GM21423 (cell line): Measurements from ENCODE around the gene ADAMTS6.
"Not testable (repeated sequence)": the region's sequence is repeated elsewhere in the genome, so short reads cannot be mapped to it uniquely, and the experiment has no call there.

Experiments used
- ATAC-seq: cut with Tn5 transposase; IDR thresholded peaks from one replicate; pipeline ENCODE4 v1.9.1; 2021; ENCODE audit warnings: mild to moderate bottlenecking, moderate library complexity; ENCODE audit not compliant: unreplicated experiment

ADAMTS6 gene

DNA sequence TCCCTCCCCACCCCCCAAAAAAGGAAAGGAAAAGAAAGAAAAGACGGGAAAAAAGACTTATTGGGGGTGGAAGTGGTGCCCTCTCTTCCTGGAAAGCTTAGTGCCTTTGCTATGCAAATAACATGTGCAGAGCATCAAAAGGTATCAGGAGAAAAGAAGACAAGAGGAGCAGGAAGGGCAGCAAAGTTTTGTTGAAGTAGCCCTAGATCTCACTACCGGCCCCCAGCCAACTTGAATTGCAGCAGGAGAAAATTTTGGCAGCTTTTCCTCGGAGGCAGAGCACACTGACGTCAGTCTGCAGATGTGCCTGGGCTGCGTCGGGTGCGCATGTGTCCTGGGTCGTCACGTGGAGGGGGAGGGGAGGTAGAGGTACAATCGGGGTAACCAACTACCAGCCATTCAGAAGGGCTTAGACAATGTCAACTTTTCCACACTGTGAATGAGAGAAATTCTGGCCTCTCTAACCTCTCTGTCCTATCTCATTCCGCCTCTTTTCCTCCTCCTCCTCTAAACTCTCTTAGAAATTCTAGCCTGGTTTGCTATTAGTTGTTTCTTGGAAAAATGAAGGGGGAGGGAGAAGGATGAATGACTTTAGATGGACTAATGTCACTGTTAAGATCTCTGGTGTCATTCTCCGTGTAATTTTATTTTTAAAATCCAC is at the start of gene ADAMTS6:
Gene ADAMTS6, minus strand, starts transcription at position 286 of the 661 bp plus-strand sequence. CDS start 8,247 bp downstream, outside the sequence.
- ATAC-seq, result peak; percentile 83

DNA sequence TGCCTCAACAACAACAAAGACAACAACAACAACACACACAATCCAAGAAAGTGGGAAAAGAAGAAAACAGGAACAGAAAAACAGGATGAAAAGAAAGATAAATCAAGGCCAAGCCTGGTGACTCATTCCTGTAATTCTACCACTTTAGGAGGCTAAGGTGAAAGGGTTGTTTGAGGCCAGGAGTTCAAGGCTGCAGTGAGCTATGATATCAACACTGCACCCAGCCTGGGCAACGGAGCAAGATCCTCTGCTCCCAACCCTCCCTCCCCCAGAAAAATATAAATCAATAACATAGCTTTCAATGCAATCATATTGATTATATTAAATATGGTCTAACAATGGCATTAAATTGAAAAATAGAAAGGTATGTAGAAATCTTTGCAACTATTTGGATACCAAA is 49.2 kb upstream of the ADAMTS6 start:
- no peak for ATAC-seq

GRCh38 chr5:65525726-65526125 is 44.0 kb upstream of the ADAMTS6 start:
- no peak for ATAC-seq

GRCh38 chr5:65512170-65512937 is 30.6 kb upstream of the ADAMTS6 start:
- no peak for ATAC-seq

DNA sequence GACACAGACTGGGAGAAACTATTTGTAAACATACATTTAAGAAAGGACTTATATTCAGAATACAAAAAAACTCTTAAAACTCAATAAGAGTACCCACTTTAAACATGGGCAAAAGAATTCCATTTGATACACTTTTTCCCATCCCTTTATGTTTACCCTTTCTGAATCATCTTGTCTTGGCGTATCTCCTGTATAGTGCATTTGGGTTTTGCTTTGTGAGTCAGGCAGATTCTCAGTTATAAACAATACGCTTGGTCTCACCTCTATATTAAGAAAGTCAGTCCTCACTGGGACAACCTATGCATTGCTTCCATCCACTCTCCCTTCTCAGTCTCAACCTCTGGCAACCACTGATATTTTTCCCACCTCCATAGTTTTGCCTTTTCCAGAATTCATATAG is 27.3 kb upstream of the ADAMTS6 start:
- ATAC-seq, result no peak

GRCh38 chr5:65506961-65507360 is 25.2 kb upstream of the ADAMTS6 start:
- no peak for ATAC-seq

DNA sequence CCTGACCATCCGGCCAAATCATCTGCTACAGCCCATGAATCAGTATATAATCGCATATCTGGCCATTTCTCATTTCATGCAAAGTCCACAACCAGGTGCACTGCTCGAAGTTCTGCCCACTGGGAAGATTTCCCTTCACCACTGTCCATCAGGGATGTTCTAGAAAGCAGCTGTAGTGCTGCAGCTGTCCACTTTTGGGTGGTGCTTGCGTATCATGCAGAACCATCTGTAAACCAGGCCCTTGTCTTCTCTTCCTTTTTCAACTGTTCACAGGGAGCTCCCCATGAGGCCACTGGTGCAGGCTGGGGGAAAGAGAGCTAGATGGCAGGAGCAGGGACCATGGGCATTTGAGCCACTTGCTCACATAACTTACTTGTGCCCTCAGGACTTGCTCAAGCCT is 7.4 kb upstream of the ADAMTS6 start:
- no peak for ATAC-seq

GRCh38 chr5:65488038-65488687 is 6.4 kb upstream of the ADAMTS6 start:
- not testable (repeated sequence) for ATAC-seq

GRCh38 chr5:65486803-65487202 is 5.1 kb upstream of the ADAMTS6 start:
- not testable (repeated sequence) for ATAC-seq

DNA sequence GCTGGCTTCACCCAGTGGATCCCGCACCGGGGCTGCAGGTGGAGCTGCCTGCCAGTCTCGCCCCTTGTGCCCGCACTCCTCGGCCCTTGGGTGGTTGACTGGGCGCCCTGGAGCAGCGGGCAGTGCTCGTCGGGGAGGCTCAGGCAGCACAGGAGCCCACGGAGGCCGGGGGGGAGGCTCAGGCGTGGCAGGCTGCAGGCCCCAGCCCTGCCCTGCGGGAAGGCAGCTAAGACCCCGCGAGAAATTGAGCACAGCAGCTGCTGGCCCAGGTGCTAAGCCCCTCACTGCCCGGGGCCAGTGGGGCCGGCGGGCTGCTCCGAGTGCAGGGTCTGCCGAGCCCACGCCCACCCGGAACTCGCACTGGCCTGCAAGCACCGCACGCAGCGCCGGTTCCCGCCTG is 3.7 kb upstream of the ADAMTS6 start:
- ATAC-seq, result no peak

GRCh38 chr5:65483546-65484346 is 2.0 kb upstream of the ADAMTS6 start:
- ATAC-seq, result peak; percentile 39

DNA sequence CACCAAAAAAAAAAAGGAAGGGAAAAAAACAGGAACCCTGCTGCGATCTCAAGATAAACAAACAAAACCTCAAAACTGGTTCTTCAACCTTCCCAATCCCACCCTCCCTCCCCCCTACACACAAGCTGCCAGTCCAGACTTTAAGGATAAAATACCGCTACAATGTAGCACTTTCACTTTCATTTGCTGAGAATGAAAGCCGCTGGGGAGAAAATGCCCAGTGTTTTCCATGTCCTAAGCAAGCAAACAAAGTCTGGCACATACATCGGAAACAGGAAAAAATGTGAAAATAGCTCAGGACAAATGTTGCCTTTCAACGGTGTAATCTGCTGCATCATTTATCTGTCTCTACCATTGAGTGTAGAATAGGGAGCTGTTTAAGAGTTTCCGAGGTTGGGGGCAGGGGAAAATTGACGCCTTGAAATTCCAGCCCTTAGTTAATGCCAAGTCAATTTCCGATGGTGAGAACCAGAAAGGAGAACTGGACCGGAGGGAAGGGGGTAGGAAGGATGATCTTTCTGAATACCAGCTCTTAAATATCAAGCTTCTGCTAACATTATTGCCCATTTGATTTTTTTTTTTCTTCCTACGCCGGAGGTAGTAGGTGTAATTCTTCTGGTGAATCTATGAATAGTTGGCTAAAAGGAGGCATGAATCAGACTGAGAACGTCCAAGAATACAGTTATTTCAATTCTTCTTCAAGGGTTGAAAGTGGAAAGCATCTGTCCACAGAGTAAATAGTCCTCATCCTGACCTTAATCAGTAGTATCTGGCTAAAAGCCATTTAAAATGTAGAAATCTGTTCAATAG is 1.2 kb upstream of the ADAMTS6 start:
- ATAC-seq, result no peak

DNA sequence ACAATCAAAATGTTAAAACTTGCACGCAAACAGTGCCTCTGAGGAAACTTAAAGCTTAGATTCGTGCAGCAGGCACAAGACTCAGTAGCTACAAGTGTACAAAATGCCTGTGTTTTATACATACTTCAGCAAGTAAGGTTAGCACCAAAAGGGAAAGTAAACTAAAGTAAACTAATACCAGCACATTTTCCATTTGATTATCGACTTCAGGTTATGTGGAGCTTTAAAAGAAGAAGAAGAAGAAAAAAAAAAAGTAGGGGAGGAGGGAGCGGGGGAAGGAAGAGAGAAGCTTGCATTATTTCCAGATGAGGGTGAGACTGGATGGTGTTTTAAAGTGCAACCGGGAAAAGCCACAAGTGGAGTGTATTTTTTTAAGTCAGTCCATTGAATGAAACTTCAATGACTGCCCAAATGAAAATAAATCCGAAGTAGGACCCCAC is 596 bp upstream of the ADAMTS6 start:
- peak; percentile 5 for ATAC-seq

DNA sequence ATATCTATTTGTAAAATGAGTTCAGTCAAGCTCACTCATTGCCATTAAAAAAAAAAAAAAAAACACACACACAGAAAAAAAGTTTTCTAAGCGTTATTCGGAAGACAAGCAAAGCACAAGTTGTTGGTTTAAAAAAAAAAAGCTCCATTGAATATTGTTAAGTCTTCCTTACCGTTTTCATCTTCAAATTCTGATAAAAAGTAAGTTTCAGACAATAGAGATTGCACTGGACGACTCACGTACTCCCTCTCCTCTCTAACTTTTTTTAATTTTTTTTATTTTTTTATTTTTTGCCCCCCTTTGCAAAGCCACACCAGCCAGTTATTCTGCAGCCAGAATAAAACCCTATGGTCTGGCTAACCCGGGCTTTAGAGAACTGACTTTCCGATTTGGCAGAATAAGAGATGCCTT is 544 bp downstream of the ADAMTS6 start:
- ATAC-seq, result no peak

DNA sequence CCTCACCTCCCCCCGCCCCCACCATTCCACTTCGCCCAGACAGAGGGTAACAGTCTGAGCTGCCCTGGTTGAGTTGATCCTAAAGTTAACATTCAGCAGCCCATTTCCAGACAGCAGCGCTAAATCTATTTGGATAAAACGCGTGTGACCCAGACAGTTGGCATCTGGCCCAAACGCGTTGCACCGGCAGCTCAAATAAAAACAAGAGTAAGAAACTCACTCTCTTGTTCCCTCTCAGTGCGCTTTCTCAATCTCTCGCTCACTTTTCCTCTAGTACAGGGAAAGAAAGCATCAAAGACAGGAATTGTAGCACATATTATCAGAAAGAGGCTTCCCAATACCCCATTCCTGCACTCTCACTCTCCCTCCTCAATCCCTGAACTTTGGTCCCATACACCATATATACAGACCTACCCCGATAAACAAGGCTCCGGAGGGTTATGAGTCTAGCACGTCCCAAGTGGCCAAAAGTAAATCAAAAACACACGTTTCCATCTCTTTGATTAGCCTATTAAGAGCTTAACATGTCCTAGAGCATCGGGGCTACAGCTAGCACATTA is 1.3 kb downstream of the ADAMTS6 start:
- peak; percentile 28 for ATAC-seq

GRCh38 chr5:65479527-65479926 is 2.2 kb downstream of the ADAMTS6 start:
- no peak for ATAC-seq

GRCh38 chr5:65478336-65478735 is 3.4 kb downstream of the ADAMTS6 start:
- ATAC-seq, result no peak

DNA sequence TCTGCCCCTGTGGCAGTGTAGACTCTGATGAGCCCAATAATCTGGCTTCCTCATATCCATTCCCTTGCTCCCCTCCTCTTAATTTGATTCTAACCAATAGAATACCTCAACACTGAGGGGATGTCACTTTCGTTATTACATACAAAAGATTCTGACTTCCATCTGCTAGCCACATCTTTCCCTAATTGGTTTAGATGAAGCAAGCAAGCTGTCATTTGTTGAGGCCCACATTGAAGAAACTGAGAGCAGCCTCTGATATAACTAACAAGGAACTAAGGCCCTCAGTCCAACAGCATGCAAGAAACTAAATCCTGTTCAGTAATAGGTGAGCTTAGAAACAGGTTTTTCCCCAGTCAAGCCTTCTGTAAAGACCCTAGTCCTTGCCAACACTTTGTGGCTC is 5.8 kb downstream of the ADAMTS6 start:
- ATAC-seq, result no peak

DNA sequence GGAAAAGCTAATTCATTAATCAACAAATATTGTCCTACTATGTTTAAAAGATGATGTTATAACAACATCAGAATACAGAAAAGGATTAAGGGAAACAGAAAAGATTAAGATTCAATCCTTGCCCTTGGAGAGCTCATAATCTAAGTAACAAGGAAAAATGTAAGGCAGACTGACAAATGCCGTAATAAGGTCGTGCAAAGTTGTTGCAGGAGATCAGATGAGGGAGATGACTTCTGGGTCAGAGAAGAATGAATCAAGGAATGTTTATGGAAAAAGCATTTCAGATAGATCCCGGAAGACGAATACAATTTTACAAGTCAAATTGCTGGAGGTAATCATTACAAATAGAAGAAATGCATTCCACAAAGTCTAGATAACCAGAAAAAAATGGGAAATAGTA is 6.4 kb downstream of the ADAMTS6 start:
- ATAC-seq, result no peak
